SK-N-SH (cell line): ENCODE measurements around the gene ECEL1. TPM values are rescaled to one million over a fixed set of nuclear protein-coding genes. Genes with fewer than 3 reads are reported as not detected.

Experiments
- CTCF ChIA-PET: fragments of 300-600, 350-600 bp; formaldehyde crosslinking; extraction: SDS; loops from one replicate; lab custom pipeline; 2021; lab: Yijun Ruan, JAX
- POLR2A ChIA-PET: fragments of 350-600 bp; sonication (Branson Sonifier 250); formaldehyde crosslinking; extraction: SDS; loops from one replicate; lab custom pipeline; 2020; ENCODE audit warnings: antibody characterized with exemption, inconsistent platforms; lab: Yijun Ruan, JAX
- DNase-seq: peaks from one replicate; pipeline ENCODE4 v3.0.0; 2012
- H2AFZ ChIP-seq: fragments of 200-600 bp; sonication (generic); 2 replicates; pipeline ENCODE4 v1.8.1; 2016; ENCODE audit warnings: antibody characterized with exemption, mild to moderate bottlenecking, low read depth
- H3F3A ChIP-seq: fragments of 200-600 bp; sonication (generic); replicated peaks from 2 replicates; pipeline ENCODE3; 2016; ENCODE audit warnings: antibody characterized with exemption, mild to moderate bottlenecking; ENCODE audit not compliant: insufficient read depth
- H3K27ac ChIP-seq, 2 experiments: fragments of 200-500 bp in 1 of 2; fragments of 200-600 bp in 1 of 2; sonication (Bioruptor generic) in 1 of 2; sonication (generic), shearing (Covaris generic) in 1 of 2; 2 replicates each; pipeline versions ENCODE4 v1.5.1 to v1.6.1; 2014 to 2016; ENCODE audit warnings: low read depth in 2 of 2, inconsistent platforms in 1 of 2, low read length in 1 of 2, mild to moderate bottlenecking in 1 of 2, mixed read lengths in 1 of 2
- H3K27me3 ChIP-seq: fragments of 200-600 bp; sonication (generic), shearing (Covaris generic); 2 replicates; pipeline ENCODE4 v1.6.1; 2016; ENCODE audit warnings: mixed run types; ENCODE audit not compliant: insufficient read depth
- H3K36me3 ChIP-seq, 2 experiments: fragments of 200-500 bp in 1 of 2; fragments of 200-600 bp in 1 of 2; sonication (Bioruptor generic) in 1 of 2; sonication (generic) in 1 of 2; replicated peaks in 1 of 2; 2 replicates each; pipeline versions ENCODE3 to v1.5.1; 2014 to 2016; ENCODE audit warnings: low read length in 1 of 2, mild to moderate bottlenecking in 1 of 2; ENCODE audit not compliant: insufficient read depth in 2 of 2, control insufficient read depth in 1 of 2
- H3K4me1 ChIP-seq, 2 experiments: fragments of 200-500 bp in 1 of 2; fragments of 200-600 bp in 1 of 2; sonication (Bioruptor generic) in 1 of 2; sonication (generic), shearing (Covaris generic) in 1 of 2; 2 replicates each; pipeline versions ENCODE4 v1.5.1 to v1.6.1; 2014 to 2016; ENCODE audit warnings: low read depth in 1 of 2, low read length in 1 of 2, mixed run types in 1 of 2; ENCODE audit not compliant: insufficient read depth in 2 of 2, control insufficient read depth in 1 of 2
- H3K4me2 ChIP-seq: fragments of 200-600 bp; sonication (generic), shearing (Covaris generic); 2 replicates; pipeline ENCODE4 v1.6.1; 2017; ENCODE audit warnings: mixed run types
- H3K4me3 ChIP-seq, 2 experiments: fragments of 200-500 bp in 1 of 2; fragments of 200-600 bp in 1 of 2; sonication (Bioruptor generic) in 1 of 2; sonication (generic), shearing (Covaris generic) in 1 of 2; 2 replicates each; pipeline versions ENCODE4 v1.5.1 to v1.8.1; 2014 to 2016; ENCODE audit warnings: low read depth in 2 of 2, inconsistent platforms in 1 of 2, low read length in 1 of 2, mild to moderate bottlenecking in 1 of 2, mixed read lengths in 1 of 2, moderate library complexity in 1 of 2
- H3K79me2 ChIP-seq: fragments of 200-600 bp; sonication (generic); 2 replicates; pipeline ENCODE4 v1.8.1; 2017; ENCODE audit warnings: mild to moderate bottlenecking; ENCODE audit not compliant: insufficient read depth
- H3K9ac ChIP-seq: fragments of 200-600 bp; sonication (generic); 2 replicates; pipeline ENCODE4 v1.6.1; 2017; ENCODE audit warnings: mixed run types
- H3K9me2 ChIP-seq: fragments of 200-600 bp; sonication (generic); 2 replicates; pipeline ENCODE4 v1.6.1; 2017; ENCODE audit warnings: mixed run types
- H3K9me3 ChIP-seq: fragments of 200-600 bp; sonication (generic); 2 replicates; pipeline ENCODE4 v1.6.1; 2017; ENCODE audit warnings: mixed run types, mild to moderate bottlenecking, moderate library complexity
- H4K20me1 ChIP-seq: fragments of 200-600 bp; sonication (generic); 2 replicates; pipeline ENCODE4 v1.6.1; 2017; ENCODE audit warnings: mild to moderate bottlenecking, mixed run types; ENCODE audit not compliant: insufficient read depth
- ELF1 ChIP-seq: IDR thresholded peaks from 2 replicates; pipeline ENCODE4 v1.4.0; 2012
- EP300 ChIP-seq, 2 experiments: IDR thresholded peaks; 2 replicates each; pipeline versions ENCODE4 v1.4.0 to v1.6.1; 2012; ENCODE audit warnings: borderline replicate concordance in 1 of 2, low read depth in 1 of 2, low read length in 1 of 2
- FOSL2 ChIP-seq: IDR thresholded peaks from 2 replicates; pipeline ENCODE4 v1.4.0; 2012; ENCODE audit warnings: low read depth, mild to moderate bottlenecking, moderate library complexity, borderline replicate concordance
- FOXM1 ChIP-seq: IDR thresholded peaks from 2 replicates; pipeline ENCODE4 v1.4.0; 2012; ENCODE audit warnings: low read depth, mild to moderate bottlenecking
- GATA2 ChIP-seq: sonication (generic); formaldehyde crosslinking; IDR thresholded peaks from 2 replicates; pipeline ENCODE4 v1.5.0; 2020; ENCODE audit warnings: mild to moderate bottlenecking, missing genetic modification reagents
- IRF3 ChIP-seq: fragments of 150-350 bp; IDR thresholded peaks from 2 replicates; pipeline ENCODE4 v1.6.1; 2016; ENCODE audit warnings: mild to moderate bottlenecking, low read depth, low read length
- JUND ChIP-seq: IDR thresholded peaks from 2 replicates; pipeline ENCODE4 v1.4.0; 2012
- MAX ChIP-seq: IDR thresholded peaks from 2 replicates; pipeline ENCODE4 v1.4.0; 2012; ENCODE audit warnings: low read depth
- NFIC ChIP-seq: IDR thresholded peaks from 2 replicates; pipeline ENCODE4 v1.4.0; 2012; ENCODE audit warnings: borderline replicate concordance
- NRF1 ChIP-seq: IDR thresholded peaks from 2 replicates; pipeline ENCODE4 v1.6.1; 2012; ENCODE audit warnings: low read depth, mild to moderate bottlenecking, low read length
- PBX3 ChIP-seq: IDR thresholded peaks from 2 replicates; pipeline ENCODE4; 2012
- POLR2AphosphoS5 ChIP-seq: IDR thresholded peaks from 2 replicates; pipeline ENCODE4 v1.6.1; 2012; ENCODE audit warnings: low read depth, low read length
- RCOR1 ChIP-seq: fragments of 150-350 bp; IDR thresholded peaks from 2 replicates; pipeline ENCODE4 v1.6.1; 2017; ENCODE audit warnings: antibody characterized with exemption, low read length
- RFX5 ChIP-seq: IDR thresholded peaks from 2 replicates; pipeline ENCODE4 v1.6.1; 2012; ENCODE audit warnings: mild to moderate bottlenecking, improper control_type of control experiment, low read length
- SIN3A ChIP-seq: IDR thresholded peaks from 2 replicates; pipeline ENCODE4 v1.6.1; 2012; ENCODE audit warnings: low read depth, mild to moderate bottlenecking, low read length, moderate library complexity, borderline replicate concordance
- YY1 ChIP-seq: IDR thresholded peaks from 2 replicates; pipeline ENCODE4 v1.4.0; 2012; ENCODE audit warnings: low read depth, mild to moderate bottlenecking
- WGBS: methylation state at CpG from one replicate; pipeline ENCODE4 v1.1.6; 2017; ENCODE audit warnings: low lambda C conversion rate; 5-methylcytosine and 5-hydroxymethylcytosine counted together
- polyA plus RNA-seq, 3 experiments: library from polyadenylated mRNA; depleted of rRNA; stranded (reverse); fragments of >200 nt; gene quantifications; 2 replicates each; pipeline ENCODE4 v1.2.3, GENCODE V29; 2012
- TF ChIP-seq, protein P1 (sequence below): IDR thresholded peaks from 2 replicates; pipeline ENCODE4 v1.4.0; 2012; ENCODE audit warnings: low read depth, borderline replicate concordance

ECEL1 gene
- polyA plus RNA-seq, 1 of the 3 experiments (the other 2 are of a cell fraction): not detected

- Histone ChIP-seq H3K4me3 (no peak overlapping the region), H3K4me1 (no peaks in the 10 kb centered on the region), H2AFZ (no peak overlapping the region), H3K36me3 (no peaks in the 10 kb centered on the region), H3K79me2 (no peaks in the 10 kb centered on the region), H4K20me1 (no peaks in the 10 kb centered on the region), H3F3A (no peaks in the 10 kb centered on the region), H3K9ac (no peak overlapping the region), H3K27ac (no peak overlapping the region)
- ChIA-PET POLR2A (no interaction called here), CTCF (interaction anchor here (1.7 to 1.9 kb wide), 3 partner anchors 18 to 67 kb away, joined by 4 to 9 read pairs (median 4); no protein-coding TSS in a partner anchor)
- 57% methylated on average over 4 of the region's 27 CpGs for WGBS
- no peak for TF ChIP-seq RFX5
- TF ChIP-seq ELF1: no peak
- no peak for TF ChIP-seq GATA2 (CRISPR knock-in tag)
- TF ChIP-seq, all 33 proteins: peak for 0
- Histone ChIP-seq H3K9me3 (no peaks in the 10 kb centered on the region), H3K27me3 (peaks cover 5% of the 10 kb centered on the region), H3K4me2 (no peak overlapping the region), H3K9me2 (no peaks in the 10 kb centered on the region)
- DNase-seq: no peak
Measured at GRCh38 chr2:232456296-232457120, 31.1 kb downstream of the ECEL1 start.

GRCh38 chr2:232455426-232456255 is 32.0 kb downstream of the ECEL1 start, which contains the start of gene ALPI:
Gene ALPI (plus strand): TSS chr2:232456153. CDS start chr2:232456200, 47 bp downstream.
- Histone ChIP-seq H3K79me2 (no peaks in the 10 kb centered on the region), H3K4me1 (no peaks in the 10 kb centered on the region), H3K9me3 (no peaks in the 10 kb centered on the region), H3K4me3 (no peak within 1 kb of the TSS), H3K9me2 (no peaks in the 10 kb centered on the region), H2AFZ (no peak within 1 kb of the TSS), H4K20me1 (no peaks in the 10 kb centered on the region), H3K36me3 (no peaks in the 10 kb centered on the region), H3K27me3 (peaks cover 5% of the 10 kb centered on the region), H3K27ac (no peak within 1 kb of the TSS), H3K9ac (no peak within 1 kb of the TSS), H3F3A (no peaks in the 10 kb centered on the region), H3K4me2 (no peak within 1 kb of the TSS)
- 55% methylated on average over 9 of the region's 14 CpGs for WGBS
- POLR2A ChIA-PET: no interaction called here
- CTCF ChIA-PET: interaction anchor here (0.6 to 1.9 kb wide), 3 partner anchors 17 to 67 kb away, joined by 3 to 9 read pairs (median 4); no protein-coding TSS in a partner anchor
- no peak for DNase-seq
- no peak for TF ChIP-seq NRF1
- TF ChIP-seq NFIC: no peak
- TF ChIP-seq SIN3A: no peak
- TF ChIP-seq JUND: no peak
- TF ChIP-seq EP300 (IDR thresholded peaks at IDR 0.05; ENCODE audit: borderline replicate concordance in 1 of 2, low read depth in 1 of 2, low read length in 1 of 2): no peak
- no peak for TF ChIP-seq POLR2AphosphoS5
- no peak for TF ChIP-seq PBX3
- TF ChIP-seq FOSL2: no peak
- no peak for TF ChIP-seq RFX5
- TF ChIP-seq, protein P1, sequence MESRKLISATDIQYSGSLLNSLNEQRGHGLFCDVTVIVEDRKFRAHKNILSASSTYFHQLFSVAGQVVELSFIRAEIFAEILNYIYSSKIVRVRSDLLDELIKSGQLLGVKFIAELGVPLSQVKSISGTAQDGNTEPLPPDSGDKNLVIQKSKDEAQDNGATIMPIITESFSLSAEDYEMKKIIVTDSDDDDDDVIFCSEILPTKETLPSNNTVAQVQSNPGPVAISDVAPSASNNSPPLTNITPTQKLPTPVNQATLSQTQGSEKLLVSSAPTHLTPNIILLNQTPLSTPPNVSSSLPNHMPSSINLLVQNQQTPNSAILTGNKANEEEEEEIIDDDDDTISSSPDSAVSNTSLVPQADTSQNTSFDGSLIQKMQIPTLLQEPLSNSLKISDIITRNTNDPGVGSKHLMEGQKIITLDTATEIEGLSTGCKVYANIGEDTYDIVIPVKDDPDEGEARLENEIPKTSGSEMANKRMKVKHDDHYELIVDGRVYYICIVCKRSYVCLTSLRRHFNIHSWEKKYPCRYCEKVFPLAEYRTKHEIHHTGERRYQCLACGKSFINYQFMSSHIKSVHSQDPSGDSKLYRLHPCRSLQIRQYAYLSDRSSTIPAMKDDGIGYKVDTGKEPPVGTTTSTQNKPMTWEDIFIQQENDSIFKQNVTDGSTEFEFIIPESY: no peak
- no peak for TF ChIP-seq MAX
- TF ChIP-seq YY1: no peak
- TF ChIP-seq RCOR1: no peak
- TF ChIP-seq FOXM1: no peak
- no peak for TF ChIP-seq IRF3
